ENCODE results near the gene PLEKHA3.

- no peak for TF ChIP-seq CTCF (IDR thresholded peaks at IDR 0.05)
- no peak for TF ChIP-seq POLR2A (IDR thresholded peaks at IDR 0.05)
- no peak for TF ChIP-seq POLR2AphosphoS5 (IDR thresholded peaks at IDR 0.05)
- no peak for TF ChIP-seq EP300 (IDR thresholded peaks at IDR 0.05)
Measured at GRCh38 chr2:178506949-178507348, 26.7 kb downstream of the PLEKHA3 start.

Data from stomach (tissue), 4 donors.